DOHH2 (cell line): Measurements from ENCODE around the gene EPN3.

Experiments
- EZH2phosphoT487 ChIP-seq: fragments of 200-600 bp; sonication (generic); IDR thresholded peaks from 2 replicates; pipeline ENCODE4 v1.6.1; 2017; ENCODE audit warnings: borderline replicate concordance, mild to moderate bottlenecking, antibody characterized with exemption, low read length, moderate library complexity, mixed read lengths
- TF ChIP-seq, protein P1 (sequence below): fragments of 200-600 bp; sonication (generic); IDR thresholded peaks from one replicate; pipeline ENCODE4 v1.5.1; 2014; ENCODE audit warnings: antibody characterized with exemption, mild to moderate bottlenecking, low read depth, low read length; ENCODE audit not compliant: poor library complexity, severe bottlenecking

DNA sequence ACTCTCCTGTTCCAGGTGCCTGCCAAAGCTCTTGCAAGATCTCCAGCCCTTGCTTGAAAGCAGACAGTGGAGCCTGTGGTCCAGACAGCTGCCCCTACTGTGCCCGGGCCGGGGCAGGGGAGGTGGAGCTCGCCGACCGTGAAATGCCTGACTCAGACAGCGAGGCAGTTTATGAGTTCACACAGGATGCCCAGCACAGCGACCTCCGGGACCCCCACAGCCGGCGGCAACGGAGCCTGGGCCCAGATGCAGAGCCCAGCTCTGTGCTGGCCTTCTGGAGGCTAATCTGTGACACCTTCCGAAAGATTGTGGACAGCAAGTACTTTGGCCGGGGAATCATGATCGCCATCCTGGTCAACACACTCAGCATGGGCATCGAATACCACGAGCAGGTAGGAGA lies 45.6 kb downstream of the EPN3 start:
- TF ChIP-seq, protein P1, sequence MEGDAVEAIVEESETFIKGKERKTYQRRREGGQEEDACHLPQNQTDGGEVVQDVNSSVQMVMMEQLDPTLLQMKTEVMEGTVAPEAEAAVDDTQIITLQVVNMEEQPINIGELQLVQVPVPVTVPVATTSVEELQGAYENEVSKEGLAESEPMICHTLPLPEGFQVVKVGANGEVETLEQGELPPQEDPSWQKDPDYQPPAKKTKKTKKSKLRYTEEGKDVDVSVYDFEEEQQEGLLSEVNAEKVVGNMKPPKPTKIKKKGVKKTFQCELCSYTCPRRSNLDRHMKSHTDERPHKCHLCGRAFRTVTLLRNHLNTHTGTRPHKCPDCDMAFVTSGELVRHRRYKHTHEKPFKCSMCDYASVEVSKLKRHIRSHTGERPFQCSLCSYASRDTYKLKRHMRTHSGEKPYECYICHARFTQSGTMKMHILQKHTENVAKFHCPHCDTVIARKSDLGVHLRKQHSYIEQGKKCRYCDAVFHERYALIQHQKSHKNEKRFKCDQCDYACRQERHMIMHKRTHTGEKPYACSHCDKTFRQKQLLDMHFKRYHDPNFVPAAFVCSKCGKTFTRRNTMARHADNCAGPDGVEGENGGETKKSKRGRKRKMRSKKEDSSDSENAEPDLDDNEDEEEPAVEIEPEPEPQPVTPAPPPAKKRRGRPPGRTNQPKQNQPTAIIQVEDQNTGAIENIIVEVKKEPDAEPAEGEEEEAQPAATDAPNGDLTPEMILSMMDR: no peak
- TF ChIP-seq EZH2phosphoT487: no peak
